Small intestine (tissue), 7 donors: ENCODE results near the gene ZSWIM6. TPM values are rescaled to one million over a fixed set of nuclear protein-coding genes. Genes with fewer than 3 reads are reported as not detected.

ENCODE experiments used
- DNase-seq, 2 donors: peaks; one replicate each; pipeline versions ENCODE4 v3.0.0 to v3.0.0-alpha.2; 2013
- FAIRE-seq: peaks from 2 replicates; lab custom pipeline; 2012; peaks lifted over from hg19 to GRCh38; lab: Jason Lieb, UNC
- H3K27ac ChIP-seq, 3 donors: one replicate each; pipeline ENCODE4 v1.5.1; 2013; ENCODE audit warnings: low read length in 2 of 3, mild to moderate bottlenecking in 2 of 3, control low read depth in 1 of 3, inconsistent platforms in 1 of 3, low read depth in 1 of 3, moderate library complexity in 1 of 3
- H3K27me3 ChIP-seq, 3 donors: one replicate each; pipeline ENCODE4 v1.6.1; 2013; ENCODE audit warnings: low read length in 3 of 3, inconsistent platforms in 1 of 3; ENCODE audit not compliant: control insufficient read depth in 3 of 3, insufficient read depth in 3 of 3
- H3K36me3 ChIP-seq, 3 donors: one replicate each; pipeline ENCODE4 v1.6.1; 2013; ENCODE audit warnings: low read length in 3 of 3, inconsistent platforms in 1 of 3, low read depth in 1 of 3, mild to moderate bottlenecking in 1 of 3, moderate library complexity in 1 of 3; ENCODE audit not compliant: control insufficient read depth in 3 of 3, insufficient read depth in 2 of 3
- H3K4me1 ChIP-seq, 3 donors: one replicate each; pipeline ENCODE4 v1.6.1; 2013; ENCODE audit warnings: low read length in 2 of 3, inconsistent platforms in 1 of 3, low read depth in 1 of 3, mild to moderate bottlenecking in 1 of 3, moderate library complexity in 1 of 3; ENCODE audit not compliant: control insufficient read depth in 3 of 3, insufficient read depth in 2 of 3
- H3K4me3 ChIP-seq, 3 donors: one replicate each; pipeline ENCODE4 v1.5.1; 2013; ENCODE audit warnings: low read length in 3 of 3, control low read depth in 1 of 3, inconsistent platforms in 1 of 3, low read depth in 1 of 3, mild to moderate bottlenecking in 1 of 3, moderate library complexity in 1 of 3
- H3K9me3 ChIP-seq, 2 donors: one replicate each; pipeline ENCODE4 v1.6.1; 2013; ENCODE audit warnings: low read depth in 1 of 2, low read length in 1 of 2; ENCODE audit not compliant: control insufficient read depth in 2 of 2, insufficient read depth in 1 of 2
- WGBS, 3 donors: extraction: QIAGEN DNeasy Blood & Tissue Kit; methylation state at CpG; one replicate each; pipeline ENCODE4 v1.1.7; 2013; 5-methylcytosine and 5-hydroxymethylcytosine counted together
- polyA plus RNA-seq, 4 donors: library from polyadenylated mRNA; stranded (reverse) in 3 of 4; unstranded in 1 of 4; fragments of 200-250 nt in 3 of 4; fragments of 120-200 nt in 1 of 4; gene quantifications; one replicate each; pipeline versions ENCODE4 v1.2.1 to v1.2.3, GENCODE V29; 2013
- donor health status: healthy with polysubstance abuse.
- donor health status: control.
- donor health status: control.
- donor health status: Bipolar disorder and iron deficiency.
- donor health status: healthy.

Gene ZSWIM6
- polyA plus RNA-seq, 4 donors = 3.2 to 14.6 (median 4.2) TPM

DNA sequence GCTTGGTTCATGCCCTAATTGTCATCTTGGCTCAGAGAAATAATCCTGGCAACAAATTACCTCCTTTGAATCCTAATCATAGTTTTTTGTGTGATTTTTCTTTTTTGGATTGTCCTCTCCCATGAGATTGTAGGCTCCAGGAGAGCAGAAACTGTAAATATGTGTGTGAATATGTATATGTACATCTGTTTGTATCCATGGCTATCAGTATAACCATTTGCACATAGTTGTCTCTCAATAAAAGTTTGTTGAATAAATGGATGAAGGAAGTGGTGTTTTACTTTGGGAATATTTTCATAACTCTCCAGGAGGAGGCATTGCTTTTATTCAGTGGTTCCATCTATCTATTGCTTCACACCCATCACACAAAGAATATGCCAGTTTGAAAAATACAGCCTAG, 20.1 kb downstream of the ZSWIM6 start:
- H3K36me3 ChIP-seq = peaks cover 0 to 2% (median 0%) of the 10 kb centered on the region in 3 donors
- no peak for DNase-seq
- H3K4me3 ChIP-seq = no peak overlapping the region
- peaks cover 1 to 3% (median 2%) of the 10 kb centered on the region in 3 donors for H3K4me1 ChIP-seq
- no peak overlapping the region for H3K27ac ChIP-seq
- FAIRE-seq = no peak
- H3K27me3 ChIP-seq = no peaks in the 10 kb centered on the region
- H3K9me3 ChIP-seq = peaks cover 0 to under 1% of the 10 kb centered on the region in 2 donors

DNA sequence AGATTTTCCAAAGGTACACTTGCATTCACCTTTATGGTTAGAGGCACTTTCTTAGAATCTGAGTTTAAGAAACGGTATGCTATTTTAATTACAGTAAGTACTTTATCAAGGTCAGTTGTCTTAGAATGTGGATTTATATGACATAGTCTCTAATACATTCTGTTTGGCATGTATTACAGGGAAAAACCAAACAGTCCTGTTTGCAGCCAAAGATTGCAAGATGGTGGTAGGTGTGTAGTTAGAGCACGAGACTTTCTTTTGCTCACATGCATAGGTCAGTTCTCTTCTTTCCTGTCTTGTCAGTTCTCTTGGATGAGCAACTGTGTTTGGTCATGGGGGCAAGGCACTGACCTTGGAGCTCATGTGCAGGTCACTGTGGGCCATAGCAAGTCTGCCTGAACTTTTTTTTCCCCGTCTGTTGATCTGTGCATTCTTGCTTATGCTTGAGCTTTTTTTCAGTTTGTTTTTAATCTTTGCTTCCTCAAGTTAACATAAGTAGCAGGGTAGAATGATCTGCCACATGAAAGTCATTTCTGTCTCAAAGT, 20.6 kb downstream of the ZSWIM6 start:
- H3K4me3 ChIP-seq = no peak overlapping the region
- FAIRE-seq (no peak), DNase-seq (no peak)
- H3K36me3 ChIP-seq = peaks cover 0 to 2% (median 0%) of the 10 kb centered on the region in 3 donors
- H3K27me3 ChIP-seq = no peaks in the 10 kb centered on the region
- WGBS, 3 donors = 78 to 87% (median 84%) methylated on average over 3 of the region's 3 CpGs
- peaks cover 0 to 4% of the 10 kb centered on the region in 2 donors for H3K9me3 ChIP-seq
- no peak overlapping the region for H3K27ac ChIP-seq
- H3K4me1 ChIP-seq = peaks cover 0 to 3% (median 2%) of the 10 kb centered on the region in 3 donors

DNA sequence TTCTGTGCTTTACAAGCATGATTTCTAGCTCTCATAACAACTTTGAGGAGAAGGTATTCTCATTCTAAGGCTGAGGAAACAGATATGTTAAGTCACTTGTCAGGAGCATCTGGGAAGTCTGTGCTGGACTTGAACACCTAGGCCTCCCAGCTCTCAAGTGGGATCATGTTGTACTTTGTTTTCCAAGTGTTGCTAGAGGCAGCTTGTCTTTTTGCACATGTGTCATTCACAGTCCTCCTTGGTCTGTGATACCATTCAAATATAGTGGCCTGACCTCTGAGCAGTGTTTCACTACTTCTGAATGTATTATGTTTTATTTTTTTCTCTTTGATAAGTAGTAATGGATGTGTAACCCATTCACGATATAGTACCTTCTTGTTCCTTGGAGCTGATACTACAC, 21.2 kb downstream of the ZSWIM6 start:
- H3K36me3 ChIP-seq = peaks cover 0 to 2% (median 0%) of the 10 kb centered on the region in 3 donors
- peaks cover 0 to 6% of the 10 kb centered on the region in 2 donors for H3K9me3 ChIP-seq
- no peaks in the 10 kb centered on the region for H3K27me3 ChIP-seq
- 93 to 96% (median 96%) methylated on average over 1 of the region's 1 CpG for WGBS, 3 donors
- DNase-seq (no peak), FAIRE-seq (no peak)
- H3K4me3 ChIP-seq = no peak overlapping the region
- H3K27ac ChIP-seq = no peak overlapping the region
- peaks cover 0 to 3% (median 2%) of the 10 kb centered on the region in 3 donors for H3K4me1 ChIP-seq

DNA sequence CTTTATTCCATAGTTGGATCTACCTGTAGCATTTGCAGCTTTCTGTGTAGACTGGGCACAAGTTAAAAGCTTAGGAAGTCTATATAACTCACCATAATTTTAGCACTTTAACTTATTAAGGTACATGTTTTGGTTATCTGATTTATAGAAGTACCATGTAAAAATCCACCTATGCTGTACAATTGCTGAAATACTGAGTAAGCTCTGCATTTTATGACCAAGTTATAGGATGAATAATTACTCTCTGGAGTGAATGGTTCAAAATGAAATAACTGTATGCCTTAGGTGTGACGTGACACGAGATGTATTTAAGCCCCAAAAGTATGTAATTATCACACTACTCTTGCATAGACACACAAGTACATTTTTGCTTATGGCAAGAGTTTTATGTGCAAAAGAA, 22.1 kb downstream of the ZSWIM6 start:
- 88 to 93% (median 93%) methylated on average over 2 of the region's 2 CpGs for WGBS, 3 donors
- FAIRE-seq = no peak
- no peak for DNase-seq
- Histone ChIP-seq H3K27me3 (no peaks in the 10 kb centered on the region), H3K9me3 (peaks cover 0 to 6% of the 10 kb centered on the region in 2 donors), H3K36me3 (peaks cover 0 to 2% (median 0%) of the 10 kb centered on the region in 3 donors), H3K4me3 (no peak overlapping the region), H3K27ac (no peak overlapping the region), H3K4me1 (peaks cover 0 to 4% (median 0%) of the 10 kb centered on the region in 3 donors)

DNA sequence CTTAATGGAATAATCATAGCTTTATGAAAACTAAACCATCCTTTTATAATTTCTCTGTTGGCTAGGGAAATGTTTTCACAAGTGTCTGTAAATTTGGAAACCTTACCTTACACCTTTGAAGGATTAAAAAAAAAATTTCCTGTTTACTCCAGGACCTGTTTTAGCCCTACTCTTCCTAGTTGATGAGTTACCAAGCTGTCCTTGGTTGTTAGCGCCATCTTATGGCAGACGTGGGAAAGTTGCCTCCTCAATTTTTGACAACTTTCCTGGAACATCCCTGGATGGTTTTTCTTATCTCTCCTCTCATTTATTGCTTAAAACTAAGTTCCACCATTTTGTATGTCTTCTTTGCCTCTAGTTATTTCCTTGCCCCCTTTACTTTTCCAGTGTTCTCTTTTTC, 25.7 kb downstream of the ZSWIM6 start:
- H3K27me3 ChIP-seq = no peaks in the 10 kb centered on the region
- H3K4me1 ChIP-seq = peaks cover 0 to 6% (median 0%) of the 10 kb centered on the region in 3 donors
- H3K4me3 ChIP-seq = no peak overlapping the region
- no peak for FAIRE-seq
- 68 to 87% (median 80%) methylated on average over 2 of the region's 2 CpGs for WGBS, 3 donors
- H3K9me3 ChIP-seq = peaks cover 0 to 11% of the 10 kb centered on the region in 2 donors
- no peak for DNase-seq
- H3K36me3 ChIP-seq = peaks cover 0 to 4% (median 2%) of the 10 kb centered on the region in 3 donors
- no peak overlapping the region for H3K27ac ChIP-seq

DNA sequence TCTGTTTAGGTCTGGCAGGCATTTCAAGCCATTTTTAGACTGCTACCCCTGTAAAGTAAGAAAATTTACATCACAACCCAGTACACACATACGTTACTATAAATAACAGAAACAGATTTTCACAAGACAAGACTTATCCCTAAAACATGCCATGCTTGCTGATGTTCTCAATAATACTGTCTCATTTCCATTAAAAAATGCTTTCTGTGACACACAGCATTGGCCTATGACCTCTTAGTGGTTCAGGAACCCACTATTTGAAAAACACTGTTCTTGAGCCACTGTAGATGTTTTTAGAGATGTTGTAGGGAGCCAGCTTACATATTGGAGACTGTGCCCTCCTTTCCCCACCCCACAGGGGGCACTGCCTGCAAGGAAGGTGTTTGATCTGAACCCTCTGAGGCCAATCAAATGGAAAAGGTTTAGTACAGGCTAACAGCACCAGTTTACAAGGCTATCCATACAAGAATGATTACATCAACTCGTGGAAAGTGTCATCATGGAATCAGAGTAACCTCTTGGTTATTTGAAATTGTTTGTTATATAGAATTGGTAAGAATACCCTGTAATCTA, 30.8 kb downstream of the ZSWIM6 start:
- FAIRE-seq (no peak), DNase-seq (no peak)
- no peak overlapping the region for H3K27ac ChIP-seq
- H3K27me3 ChIP-seq = no peaks in the 10 kb centered on the region
- H3K9me3 ChIP-seq = peaks cover 0 to 5% of the 10 kb centered on the region in 2 donors
- no peak overlapping the region for H3K4me3 ChIP-seq
- H3K4me1 ChIP-seq = peaks cover 0 to 6% (median 0%) of the 10 kb centered on the region in 3 donors
- 85 to 89% (median 87%) methylated on average over 2 of the region's 2 CpGs for WGBS, 3 donors
- peaks cover 0 to 9% (median 0%) of the 10 kb centered on the region in 3 donors for H3K36me3 ChIP-seq

DNA sequence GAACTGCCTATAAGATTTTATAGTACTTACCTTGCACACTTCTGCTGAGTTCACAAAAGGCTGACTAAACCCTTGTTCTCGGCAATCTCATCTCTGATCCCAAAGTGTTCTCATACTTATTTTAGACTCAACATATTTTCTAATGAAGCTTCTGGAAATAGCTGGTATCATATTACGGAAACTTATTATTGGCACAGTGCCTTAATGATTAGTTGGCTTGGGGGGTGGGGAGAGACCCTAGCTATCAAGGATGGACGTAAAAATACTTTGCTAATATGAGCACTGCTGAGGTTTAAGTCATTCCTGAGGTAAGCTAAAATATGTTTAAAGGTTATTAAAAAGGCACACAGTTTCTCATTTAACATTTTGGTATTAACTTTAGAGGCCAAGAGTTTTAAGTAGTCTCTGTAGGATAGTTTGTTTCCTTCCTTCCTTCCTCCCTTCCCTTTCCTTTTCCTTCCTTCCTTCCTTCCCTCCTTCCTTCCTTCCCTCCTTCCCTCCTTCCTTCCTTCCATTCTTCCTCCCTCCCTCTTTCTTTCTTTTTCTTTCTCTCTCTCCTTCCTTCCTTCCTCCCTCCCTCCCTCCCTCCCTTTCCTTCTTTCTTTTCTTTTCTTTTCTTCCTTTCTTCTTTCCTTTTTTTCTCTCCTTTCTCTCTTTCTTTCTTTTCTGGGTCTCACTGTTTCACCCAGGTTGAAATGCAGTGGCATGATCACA, 31.5 kb downstream of the ZSWIM6 start:
- H3K36me3 ChIP-seq = peaks cover 0 to 9% (median 0%) of the 10 kb centered on the region in 3 donors
- H3K4me3 ChIP-seq = no peak overlapping the region
- WGBS, 3 donors = 89 to 96% (median 94%) methylated on average over 3 of the region's 3 CpGs
- no peak for DNase-seq
- H3K27ac ChIP-seq = no peak overlapping the region
- H3K4me1 ChIP-seq = peaks cover 0 to 6% (median 0%) of the 10 kb centered on the region in 3 donors
- H3K9me3 ChIP-seq = peaks cover 0 to 5% of the 10 kb centered on the region in 2 donors
- H3K27me3 ChIP-seq = no peaks in the 10 kb centered on the region
- FAIRE-seq = no peak

DNA sequence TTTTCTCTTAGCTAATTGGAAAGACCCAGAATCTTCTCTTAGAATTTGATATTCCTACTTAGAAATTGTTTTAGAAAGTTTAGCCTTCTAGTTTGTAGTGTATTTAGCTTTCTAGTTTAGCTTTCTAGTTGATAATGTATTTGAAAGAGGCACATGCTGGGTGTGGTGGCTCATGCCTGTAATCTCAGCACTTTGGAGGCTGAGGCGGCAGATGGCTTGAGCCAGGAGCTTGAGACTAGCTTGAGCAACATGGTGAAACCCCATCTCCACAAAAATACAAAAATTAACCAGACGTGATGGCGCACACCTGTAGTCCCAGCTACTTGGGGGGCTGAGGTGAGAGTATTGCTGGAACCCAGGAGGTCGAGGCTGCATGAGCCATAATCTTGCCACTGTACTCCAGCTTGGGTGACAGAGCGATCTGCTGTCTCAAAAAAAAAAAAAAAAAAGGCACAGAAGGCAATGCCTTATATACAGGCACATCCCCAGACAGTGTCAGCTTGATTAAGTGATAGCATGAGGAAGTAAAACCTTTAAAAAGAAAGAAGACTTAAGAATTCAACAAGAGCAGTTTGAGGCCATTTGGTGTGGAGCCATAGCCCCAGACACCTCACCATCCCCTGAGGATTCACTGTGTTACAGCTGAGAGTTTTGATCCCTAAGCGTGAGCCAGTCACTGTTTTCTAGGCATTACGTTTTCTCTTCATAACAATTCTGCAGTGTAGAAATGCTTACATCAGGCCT, 34.6 kb downstream of the ZSWIM6 start:
- 89 to 95% (median 94%) methylated on average over 7 of the region's 7 CpGs for WGBS, 3 donors
- peaks cover 0 to 4% (median 2%) of the 10 kb centered on the region in 3 donors for H3K4me1 ChIP-seq
- no peaks in the 10 kb centered on the region for H3K27me3 ChIP-seq
- no peak overlapping the region for H3K4me3 ChIP-seq
- H3K9me3 ChIP-seq = no peaks in the 10 kb centered on the region
- H3K27ac ChIP-seq = no peak overlapping the region
- no peak for FAIRE-seq
- peaks cover 0 to 9% (median 0%) of the 10 kb centered on the region in 3 donors for H3K36me3 ChIP-seq
- no peak for DNase-seq
